Hematopoietic multipotent progenitor cell treated with erythropoietin and hydrocortisone succinate and interleukin-3 and kit ligand, for 8 days (in vitro differentiated cells): ENCODE results near the gene SERPINA6.
"Not testable (repeated sequence)": the region's sequence is repeated elsewhere in the genome, so short reads cannot be mapped to it uniquely, and the experiment has no call there.

Experiments used
- DNase-seq: peaks from one replicate; pipeline ENCODE4 v3.0.0-alpha.2; 2015

SERPINA6 gene

GRCh38 chr14:94322648-94323570 is at the start of gene SERPINA6:
SERPINA6 (minus strand) TSS chr14:94323336; CDS start chr14:94314648, 8,688 bp downstream.
- DNase-seq: no peak

- DNase-seq: no peak
Measured at GRCh38 chr14:94372021-94372605, 49.0 kb upstream of the SERPINA6 start.

- no peak for DNase-seq
Measured at GRCh38 chr14:94370524-94370910, 47.4 kb upstream of the SERPINA6 start.

GRCh38 chr14:94369766-94370523 is 46.8 kb upstream of the SERPINA6 start:
- not testable (repeated sequence) for DNase-seq

- DNase-seq: no peak
Measured at GRCh38 chr14:94368956-94369355, 45.8 kb upstream of the SERPINA6 start.

GRCh38 chr14:94368243-94368590 is 45.1 kb upstream of the SERPINA6 start:
- DNase-seq: no peak

GRCh38 chr14:94367347-94368242 is 44.5 kb upstream of the SERPINA6 start:
- DNase-seq: no peak

GRCh38 chr14:94366146-94366915 is 43.2 kb upstream of the SERPINA6 start, which contains the start of gene SERPINA2:
SERPINA2 (minus strand) TSS chr14:94366698.
- no peak for DNase-seq

GRCh38 chr14:94365624-94366023 is 42.5 kb upstream of the SERPINA6 start:
- no peak for DNase-seq

GRCh38 chr14:94364964-94365363 is 41.8 kb upstream of the SERPINA6 start:
- DNase-seq: no peak

- DNase-seq: no peak
Measured at GRCh38 chr14:94364037-94364436, 40.9 kb upstream of the SERPINA6 start.

GRCh38 chr14:94363151-94363624 is 40.1 kb upstream of the SERPINA6 start:
- DNase-seq: no peak

GRCh38 chr14:94362614-94363133 is 39.5 kb upstream of the SERPINA6 start:
- no peak for DNase-seq

GRCh38 chr14:94361682-94362081 is 38.5 kb upstream of the SERPINA6 start:
- DNase-seq: no peak

- DNase-seq: no peak
Measured at GRCh38 chr14:94360945-94361565, 37.9 kb upstream of the SERPINA6 start.

GRCh38 chr14:94357166-94357565 is 34.0 kb upstream of the SERPINA6 start:
- no peak for DNase-seq

- no peak for DNase-seq
Measured at GRCh38 chr14:94356379-94357056, 33.4 kb upstream of the SERPINA6 start.

- no peak for DNase-seq
Measured at GRCh38 chr14:94355191-94355794, 32.2 kb upstream of the SERPINA6 start.

- no peak for DNase-seq
Measured at GRCh38 chr14:94354638-94355185, 31.6 kb upstream of the SERPINA6 start.
